ENCODE data around the gene NGF. TPM values are rescaled to one million over a fixed set of nuclear protein-coding genes. Genes with fewer than 3 reads are reported as not detected.

Gene NGF
- total and polyA plus RNA-seq, 2 of the 8 experiments (the other 6 are each of a cell fraction or from before 2014, with no cell fraction given) = 1.6 TPM; not detected in 1

GRCh38 chr1:115261496-115261895 lies 76.6 kb downstream of the NGF start:
- Histone ChIP-seq H2BK15ac (ENCODE audit: low read length) (no peak overlapping the region), H3K23ac (ENCODE audit: insufficient read length) (no peak overlapping the region), H3K9me3 (ENCODE audit: insufficient read depth in 2 of 2, low read depth in 1 of 2, low read length in 1 of 2) (peaks cover 13 to 14% of the 10 kb centered on the region in 2 experiments), H3K18ac (ENCODE audit: extremely low read depth, low read length) (no peak overlapping the region), H3K4me1 (replicated peaks in 1 of 4; ENCODE audit: control insufficient read depth in 3 of 4, insufficient read depth in 4 of 4, low read length in 3 of 4) (no peaks in the 10 kb centered on the region), H3K79me2 (ENCODE audit: control insufficient read depth in 1 of 2, insufficient read depth in 2 of 2, low read length in 2 of 2) (no peaks in the 10 kb centered on the region), H3K9ac (replicated peaks in 1 of 4; ENCODE audit: extremely low read depth in 1 of 4, low read depth in 3 of 4, low read length in 3 of 4) (no peak overlapping the region), H3K4me2 (ENCODE audit: insufficient read depth in 1 of 2, low read depth in 2 of 2, low read length in 2 of 2) (no peak overlapping the region), H2AK5ac (ENCODE audit: low read depth, low read length) (no peak overlapping the region), H4K8ac (ENCODE audit: extremely low read depth, insufficient read depth, low read length) (no peak overlapping the region), H3K56ac (replicated peaks; ENCODE audit: insufficient read length, low read depth, low read length) (no peak overlapping the region), H3K4ac (replicated peaks; ENCODE audit: insufficient read length, low read depth, low read length) (no peak overlapping the region), H4K5ac (ENCODE audit: insufficient read length, low read depth, low read length) (no peak overlapping the region), H3K4me3 (ENCODE audit: extremely low read depth in 1 of 4, insufficient read depth in 2 of 4, low read depth in 3 of 4, low read length in 4 of 4) (no peak overlapping the region), H3K23me2 (ENCODE audit: low read depth, low read length) (no peaks in the 10 kb centered on the region), H4K91ac (replicated peaks; ENCODE audit: insufficient read length, low read length) (no peak overlapping the region), H2AFZ (ENCODE audit: low read length) (no peak overlapping the region), H2BK120ac (replicated peaks; ENCODE audit: low read depth, low read length) (no peak overlapping the region), H2BK5ac (ENCODE audit: low read depth, low read length) (no peak overlapping the region), H2BK20ac (ENCODE audit: low read length) (no peak overlapping the region), H3K79me1 (ENCODE audit: low read depth, low read length) (no peaks in the 10 kb centered on the region), H2BK12ac (ENCODE audit: low read depth, low read length) (no peak overlapping the region), H3K27ac (ENCODE audit: low read depth, low read length) (no peak overlapping the region), H3K14ac (ENCODE audit: insufficient read length) (no peak overlapping the region), H3K36me3 (ENCODE audit: control insufficient read depth in 2 of 4, insufficient read depth in 4 of 4, low read length in 3 of 4) (no peaks in the 10 kb centered on the region), H4K20me1 (replicated peaks in 1 of 2; ENCODE audit: control insufficient read depth in 1 of 2, insufficient read depth in 2 of 2, low read length in 2 of 2) (no peaks in the 10 kb centered on the region), H3K27me3 (replicated peaks in 1 of 4; ENCODE audit: control insufficient read depth in 3 of 4, extremely low read depth in 1 of 4, insufficient read depth in 3 of 4, low read length in 3 of 4) (no peaks in the 10 kb centered on the region)
- DNase-seq (ENCODE audit: low read depth in 1 of 2, low spot score in 2 of 2) (no peak), FAIRE-seq (no peak)
- no peak for TF ChIP-seq MAFK (IDR thresholded peaks at IDR 0.05; ENCODE audit: low read depth, low read length)
- no peak for TF ChIP-seq GTF2F1 (IDR thresholded peaks at IDR 0.05; ENCODE audit: borderline replicate concordance, low read depth, low read length)
- TF ChIP-seq TCF12 (IDR thresholded peaks at IDR 0.05; ENCODE audit: low read depth, low read length) = no peak
- no peak for TF ChIP-seq POLR2AphosphoS5 (IDR thresholded peaks at IDR 0.05; ENCODE audit: low read depth, low read length)
- ChIA-PET CTCF (ENCODE audit: partially characterized antibody) (interaction anchor here (1.9 kb wide), 1 partner anchor 13 kb away, joined by 7 read pairs; no protein-coding TSS in a partner anchor), POLR2A (ENCODE audit: partially characterized antibody) (no interaction called here)
- WGBS, 2 experiments (ENCODE audit: extremely low coverage in 1 of 2, insufficient coverage in 1 of 2, insufficient read length in 1 of 2, insufficient replicate concordance in 2 of 2, low coverage in 1 of 2, low lambda C conversion rate in 2 of 2, missing lambda C conversion rate in 1 of 2) = 90% methylated on average over 1 of the region's 1 CpG; no CpG with 5 or more reads in 1 of the 2 experiments

Measured in H1 (cell line).